Tibial nerve (tissue), 4 donors: ENCODE data around the gene AUTS2.

ENCODE experiments used
- CTCF ChIP-seq, 5 experiments: fragments of 200-600 bp in 3 of 5; fragments of 450-650 bp in 2 of 5; sonication (generic) in 3 of 5; IDR thresholded peaks; one replicate each; pipeline ENCODE4 v1.5.1; 2016 to 2019; ENCODE audit warnings: antibody characterized with exemption in 5 of 5, mild to moderate bottlenecking in 3 of 5, moderate library complexity in 2 of 5
- EP300 ChIP-seq, 2 donors: sonication (generic); formaldehyde crosslinking; IDR thresholded peaks; one replicate each; pipeline ENCODE4 v1.6.1; 2017; ENCODE audit warnings: antibody characterized with exemption in 2 of 2, mild to moderate bottlenecking in 1 of 2
- POLR2A ChIP-seq, 2 donors: fragments of 450-650 bp; IDR thresholded peaks; one replicate each; pipeline ENCODE4 v1.6.1; 2017; ENCODE audit warnings: antibody characterized with exemption in 2 of 2, mild to moderate bottlenecking in 2 of 2, moderate library complexity in 2 of 2

GRCh38 chr7:70660154-70660818 lies 1062.0 kb downstream of the AUTS2 start:
- TF ChIP-seq CTCF (IDR thresholded peaks at IDR 0.05) = no peak
- TF ChIP-seq POLR2A (IDR thresholded peaks at IDR 0.05) = no peak
- TF ChIP-seq EP300 (IDR thresholded peaks at IDR 0.05) = no peak
